Measurements from ENCODE around the gene CADPS2. TPM values are rescaled to one million over a fixed set of nuclear protein-coding genes. Genes with fewer than 3 reads are reported as not detected.

CADPS2 gene
- total and polyA plus RNA-seq, 2 of the 4 experiments (the other 2 are of a cell fraction) = 0.10 to 0.54 TPM

DNA sequence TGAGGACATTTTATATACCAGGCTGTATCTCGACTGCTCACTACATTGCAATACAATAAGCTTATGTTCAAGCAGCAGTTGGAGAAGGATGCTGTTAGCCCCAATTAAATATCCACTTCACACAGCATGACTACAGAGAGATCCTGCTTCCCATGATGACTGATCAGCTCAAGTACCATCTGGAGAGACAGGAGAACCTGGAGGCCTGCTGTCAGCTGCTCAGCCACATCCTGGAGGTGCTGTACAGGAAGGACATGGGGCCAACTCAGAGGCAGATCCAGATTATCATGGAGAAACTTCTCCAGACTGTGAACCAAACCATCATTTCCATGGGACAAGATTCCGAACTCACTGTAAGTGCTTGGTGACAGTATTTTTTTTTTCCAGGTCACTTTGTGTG lies 209.8 kb downstream of the CADPS2 start:
- CTCF ChIA-PET = no interaction called here
- no peak overlapping the region for H3K27ac ChIP-seq (ENCODE audit: insufficient read depth, low read length)
- WGBS, 2 experiments (ENCODE audit: extremely low coverage in 2 of 2, insufficient read length in 1 of 2) = no CpG with 5 or more reads among the region's 2 CpGs

More for the DNA sequence above, 209.8 kb downstream of the CADPS2 start:
- H3K56ac ChIP-seq (ENCODE audit: extremely low read depth, insufficient read depth, low read length) = no peak overlapping the region
- H3K4me3 ChIP-seq (ENCODE audit: insufficient read depth, low read depth, low read length) = no peak overlapping the region
- H2BK15ac ChIP-seq (ENCODE audit: low read depth, low read length) = no peak overlapping the region
- H2BK120ac ChIP-seq (ENCODE audit: low read depth, low read length) = no peak overlapping the region
- H3K4me2 ChIP-seq (ENCODE audit: low read depth, low read length) = no peak overlapping the region
- no peak for ATAC-seq (ENCODE audit: low read depth)
- no peak for DNase-seq
- dilution Hi-C loops (cut with HindIII; ENCODE audit: low sequenced_read_pairs, unreplicated experiment) (no loop called here), in situ Hi-C loops (cut with MboI; ENCODE audit: low sequenced_read_pairs) (no loop called here), intact Hi-C loops (cut with micrococcal nuclease) (no loop called here)
- H3K79me1 ChIP-seq (ENCODE audit: low read depth in 1 of 2, low read length in 2 of 2) = no peaks in the 10 kb centered on the region
- no peaks in the 10 kb centered on the region for H3K36me3 ChIP-seq (ENCODE audit: control insufficient read depth, insufficient read depth, low read length)
- H3K9me1 ChIP-seq (ENCODE audit: insufficient read depth, low read length) = no peaks in the 10 kb centered on the region
- no peaks in the 10 kb centered on the region for H4K20me1 ChIP-seq (ENCODE audit: insufficient read depth, low read length)
- TF ChIP-seq, protein P1, sequence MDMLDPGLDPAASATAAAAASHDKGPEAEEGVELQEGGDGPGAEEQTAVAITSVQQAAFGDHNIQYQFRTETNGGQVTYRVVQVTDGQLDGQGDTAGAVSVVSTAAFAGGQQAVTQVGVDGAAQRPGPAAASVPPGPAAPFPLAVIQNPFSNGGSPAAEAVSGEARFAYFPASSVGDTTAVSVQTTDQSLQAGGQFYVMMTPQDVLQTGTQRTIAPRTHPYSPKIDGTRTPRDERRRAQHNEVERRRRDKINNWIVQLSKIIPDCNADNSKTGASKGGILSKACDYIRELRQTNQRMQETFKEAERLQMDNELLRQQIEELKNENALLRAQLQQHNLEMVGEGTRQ (IDR thresholded peaks at IDR 0.05; ENCODE audit: low read depth, low read length) = no peak
- TF ChIP-seq SMC3 (IDR thresholded peaks at IDR 0.05; ENCODE audit: low read depth, low read length) (no peak), RAD21 (IDR thresholded peaks at IDR 0.05; ENCODE audit: low read length) (no peak), RFX5 (IDR thresholded peaks at IDR 0.05; ENCODE audit: low read depth, low read length) (no peak), NFE2L2 (IDR thresholded peaks at IDR 0.05; ENCODE audit: low read depth, low read length) (no peak), POLR2A (IDR thresholded peaks at IDR 0.05; ENCODE audit: low read depth, low read length) (no peak), MAZ (IDR thresholded peaks at IDR 0.05; ENCODE audit: borderline replicate concordance, low read depth, low read length) (no peak), CEBPB (IDR thresholded peaks at IDR 0.05; ENCODE audit: low read depth, low read length) (no peak), MXI1 (IDR thresholded peaks at IDR 0.05; ENCODE audit: borderline replicate concordance, low read depth, low read length) (no peak), BHLHE40 (IDR thresholded peaks at IDR 0.05; ENCODE audit: low read depth, low read length) (no peak), RCOR1 (IDR thresholded peaks at IDR 0.05; ENCODE audit: insufficient replicate concordance, low read length) (no peak), CHD1 (IDR thresholded peaks at IDR 0.05; ENCODE audit: low read depth, low read length) (no peak), FOS (IDR thresholded peaks at IDR 0.05; ENCODE audit: low read depth, low read length) (no peak), MAFK (IDR thresholded peaks at IDR 0.05; ENCODE audit: low read depth, low read length) (no peak)
- TF ChIP-seq, protein P2, sequence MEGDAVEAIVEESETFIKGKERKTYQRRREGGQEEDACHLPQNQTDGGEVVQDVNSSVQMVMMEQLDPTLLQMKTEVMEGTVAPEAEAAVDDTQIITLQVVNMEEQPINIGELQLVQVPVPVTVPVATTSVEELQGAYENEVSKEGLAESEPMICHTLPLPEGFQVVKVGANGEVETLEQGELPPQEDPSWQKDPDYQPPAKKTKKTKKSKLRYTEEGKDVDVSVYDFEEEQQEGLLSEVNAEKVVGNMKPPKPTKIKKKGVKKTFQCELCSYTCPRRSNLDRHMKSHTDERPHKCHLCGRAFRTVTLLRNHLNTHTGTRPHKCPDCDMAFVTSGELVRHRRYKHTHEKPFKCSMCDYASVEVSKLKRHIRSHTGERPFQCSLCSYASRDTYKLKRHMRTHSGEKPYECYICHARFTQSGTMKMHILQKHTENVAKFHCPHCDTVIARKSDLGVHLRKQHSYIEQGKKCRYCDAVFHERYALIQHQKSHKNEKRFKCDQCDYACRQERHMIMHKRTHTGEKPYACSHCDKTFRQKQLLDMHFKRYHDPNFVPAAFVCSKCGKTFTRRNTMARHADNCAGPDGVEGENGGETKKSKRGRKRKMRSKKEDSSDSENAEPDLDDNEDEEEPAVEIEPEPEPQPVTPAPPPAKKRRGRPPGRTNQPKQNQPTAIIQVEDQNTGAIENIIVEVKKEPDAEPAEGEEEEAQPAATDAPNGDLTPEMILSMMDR (conservative IDR thresholded peaks at IDR 0.05; ENCODE audit: low read depth, low read length) = no peak
- TF ChIP-seq, protein P3, sequence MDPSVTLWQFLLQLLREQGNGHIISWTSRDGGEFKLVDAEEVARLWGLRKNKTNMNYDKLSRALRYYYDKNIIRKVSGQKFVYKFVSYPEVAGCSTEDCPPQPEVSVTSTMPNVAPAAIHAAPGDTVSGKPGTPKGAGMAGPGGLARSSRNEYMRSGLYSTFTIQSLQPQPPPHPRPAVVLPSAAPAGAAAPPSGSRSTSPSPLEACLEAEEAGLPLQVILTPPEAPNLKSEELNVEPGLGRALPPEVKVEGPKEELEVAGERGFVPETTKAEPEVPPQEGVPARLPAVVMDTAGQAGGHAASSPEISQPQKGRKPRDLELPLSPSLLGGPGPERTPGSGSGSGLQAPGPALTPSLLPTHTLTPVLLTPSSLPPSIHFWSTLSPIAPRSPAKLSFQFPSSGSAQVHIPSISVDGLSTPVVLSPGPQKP (IDR thresholded peaks at IDR 0.05; ENCODE audit: borderline replicate concordance, low read depth, low read length) = no peak
- H2AK5ac ChIP-seq (ENCODE audit: low read depth, low read length) = no peak overlapping the region
- H3K14ac ChIP-seq (replicated peaks; ENCODE audit: low read depth, low read length) = no peak overlapping the region
- no peak overlapping the region for H3K18ac ChIP-seq (ENCODE audit: low read depth, low read length)
- POLR2A ChIA-PET (ENCODE audit: unreplicated experiment) = no interaction called here
- H3K9me3 ChIP-seq (ENCODE audit: control insufficient read depth, insufficient read depth, low read length) = peaks cover 11% of the 10 kb centered on the region
- H4K91ac ChIP-seq (ENCODE audit: insufficient read depth, low read depth, low read length) = no peak overlapping the region
- no peaks in the 10 kb centered on the region for H3K4me1 ChIP-seq (ENCODE audit: control insufficient read depth, insufficient read depth, low read length)
- no peak overlapping the region for H2AFZ ChIP-seq (replicated peaks; ENCODE audit: low read length, poor library complexity)
- H3K23ac ChIP-seq (ENCODE audit: low read depth, low read length) = no peak overlapping the region
- no TSS peak for BruUV-seq (replicated peaks)
- H2AK9ac ChIP-seq (replicated peaks; ENCODE audit: low read depth, low read length, poor library complexity) = no peak overlapping the region
- no peak overlapping the region for H4K8ac ChIP-seq (ENCODE audit: low read depth in 2 of 2, low read length in 2 of 2)
- no peak overlapping the region for H3K4ac ChIP-seq (ENCODE audit: low read depth, low read length)
- H3K9ac ChIP-seq (ENCODE audit: low read depth, low read length) = no peak overlapping the region
- no peak overlapping the region for H2BK5ac ChIP-seq (ENCODE audit: low read depth, low read length, poor library complexity, severe bottlenecking)
- H2BK20ac ChIP-seq (ENCODE audit: low read depth, low read length) = no peak overlapping the region
- H4K5ac ChIP-seq (ENCODE audit: low read depth, low read length) = no peak overlapping the region
- no peaks in the 10 kb centered on the region for H3K27me3 ChIP-seq (ENCODE audit: control insufficient read depth, insufficient read depth, low read length)
